NT2/D1 (cell line): ENCODE data around the gene ARHGEF39.

Experiments
- YY1 ChIP-seq: IDR thresholded peaks from 2 replicates; pipeline ENCODE4 v1.6.1; 2011; ENCODE audit not compliant: insufficient read length, insufficient read depth
- ZNF274 ChIP-seq: IDR thresholded peaks from 2 replicates; pipeline ENCODE4 v1.6.1; 2011; ENCODE audit warnings: mild to moderate bottlenecking, low read depth, low read length

DNA sequence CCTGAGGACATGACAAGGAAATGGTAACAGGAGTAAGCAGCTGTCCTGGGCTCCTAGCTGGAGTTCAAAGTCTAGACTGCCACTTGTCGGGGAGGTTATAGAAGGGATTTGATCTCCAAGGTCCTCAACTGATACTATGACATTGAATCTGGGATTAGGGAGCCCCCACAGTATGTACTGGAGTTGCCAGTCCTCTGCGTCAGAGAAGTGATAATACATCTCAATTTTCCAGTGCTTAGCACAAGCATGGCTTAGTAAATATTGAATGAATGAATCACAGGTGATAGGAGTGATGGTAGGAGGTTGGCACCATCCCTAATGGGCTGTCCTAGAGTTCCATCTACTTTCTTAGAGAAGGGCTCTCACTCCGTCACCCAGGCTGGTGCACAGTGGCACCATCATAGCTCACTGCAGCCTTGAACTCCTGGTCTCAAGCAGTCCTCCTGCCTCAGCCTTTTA lies 31.0 kb upstream of the ARHGEF39 start:
- no peak for TF ChIP-seq ZNF274
- TF ChIP-seq YY1 = no peak
